Frontal cortex (tissue), 4 donors: ENCODE results near the gene UBE2L6. TPM values are rescaled to one million over a fixed set of nuclear protein-coding genes. Genes with fewer than 3 reads are reported as not detected.
A peak's percentile ranks its signal among the peaks of the same experiment; 100 is the strongest.
"Not testable (repeated sequence)": the region's sequence is repeated elsewhere in the genome, so short reads cannot be mapped to it uniquely, and the experiment has no call there.

ENCODE experiments used
- DNase-seq, 2 donors: peaks; one replicate each; pipeline ENCODE4 v3.0.0; 2012; ENCODE audit warnings: low spot score in 2 of 2
- FAIRE-seq: peaks from 2 replicates; lab custom pipeline; 2012; peaks lifted over from hg19 to GRCh38; lab: Jason Lieb, UNC
- total RNA-seq: library from RNA; depleted of rRNA; stranded (reverse); fragments of >200 nt; gene quantifications from one replicate; pipeline ENCODE4 v1.2.3, GENCODE V29; 2014
- donor health status: control.
- donor health status: control.
- donor health status: control.

The UBE2L6 gene
- total RNA-seq, 1 donor from 2014 or later: 57.9 TPM

DNA sequence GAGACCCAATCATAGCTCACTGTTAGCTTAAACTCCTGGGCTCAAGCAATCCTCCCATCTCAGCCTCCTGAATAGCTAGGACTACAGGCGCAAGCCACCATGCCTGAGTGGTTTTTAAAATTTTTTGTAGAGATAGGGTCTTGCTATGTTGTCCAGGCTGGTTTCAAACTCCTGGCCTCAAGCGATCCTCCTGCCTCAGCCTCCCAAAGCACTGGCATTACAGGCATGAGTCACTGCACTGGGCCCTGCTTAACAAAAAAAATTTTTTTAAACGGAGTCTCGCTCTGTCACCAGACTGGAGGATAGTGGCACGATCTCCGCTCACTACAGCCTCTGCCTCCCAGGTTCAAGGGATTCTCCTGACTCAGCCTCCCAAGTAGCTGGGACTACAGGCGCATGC, 33.0 kb downstream of the UBE2L6 start:
- not testable (repeated sequence) for DNase-seq, FAIRE-seq

DNA sequence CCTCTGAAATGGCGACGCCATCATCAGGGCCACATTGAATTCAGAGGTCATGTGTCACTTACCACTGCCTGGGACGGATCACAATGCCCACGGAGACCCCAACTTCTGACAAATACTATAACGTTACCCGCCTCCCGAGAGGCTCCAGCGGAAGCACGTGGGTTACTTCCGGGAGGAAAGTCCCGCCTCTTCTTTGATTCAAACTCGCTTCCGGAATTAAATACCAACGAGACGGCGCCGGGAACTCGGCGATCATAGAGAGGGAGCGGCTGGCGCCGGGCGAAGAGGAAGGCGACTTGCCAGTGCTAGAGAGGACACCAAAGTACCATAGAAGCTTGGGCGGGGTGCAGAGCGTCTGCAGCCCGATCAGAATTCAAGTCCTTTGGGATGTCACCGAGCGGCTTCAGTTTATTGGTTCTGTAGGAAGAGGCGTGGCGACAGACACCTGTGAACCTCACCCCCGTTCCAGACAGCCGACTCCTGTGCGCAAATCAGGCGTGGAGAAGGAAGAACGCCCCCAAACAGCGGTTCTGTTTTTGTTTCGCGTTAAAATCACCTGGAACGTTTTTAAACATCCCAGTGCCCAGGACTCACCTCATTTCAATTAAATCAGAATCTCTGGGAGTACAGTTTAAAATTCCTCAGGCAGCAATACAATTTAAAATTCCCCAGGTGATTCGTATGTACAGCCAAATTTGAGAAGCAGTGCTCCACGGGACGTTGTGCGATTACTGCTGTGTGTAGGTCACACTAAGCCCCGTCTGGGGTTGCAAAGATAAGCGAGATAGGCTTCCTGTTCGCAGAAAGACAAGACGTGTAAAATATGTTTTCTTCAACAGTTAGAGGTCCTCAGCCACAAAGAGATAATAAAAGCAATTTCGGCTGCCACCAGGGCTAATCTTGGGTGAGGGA, 36.6 kb downstream of the UBE2L6 start, which contains the start of gene TIMM10:
Gene TIMM10 (minus strand): TSS at position 159 of the 912 bp plus-strand sequence. CDS start 565 bp downstream, outside the sequence.
- DNase-seq (peak; percentile 77 to 89), FAIRE-seq (peak; percentile 76)

DNA sequence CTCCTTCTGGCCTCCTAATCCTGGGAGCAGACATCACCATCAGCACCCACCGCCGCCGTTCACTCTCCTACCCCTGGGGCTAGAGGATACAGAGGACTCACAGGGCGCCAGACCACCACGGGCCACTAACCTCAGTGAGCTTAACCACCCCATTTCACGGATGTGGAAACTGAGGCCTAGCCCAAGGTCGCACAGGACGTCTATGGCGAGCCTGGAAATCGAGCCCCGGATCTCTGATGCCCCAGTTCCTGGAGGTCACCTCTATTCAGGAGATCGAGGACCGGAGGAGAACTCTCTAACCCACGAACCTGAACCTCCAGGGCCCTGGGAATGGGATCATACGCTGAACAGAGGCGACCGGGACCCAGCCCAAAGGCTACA, 37.3 kb downstream of the UBE2L6 start:
- DNase-seq: no peak
- no peak for FAIRE-seq

- FAIRE-seq: no peak
- DNase-seq: no peak
These were observed 38.5 kb downstream of the UBE2L6 start for GRCh38 chr11:57529012-57529411.

DNA sequence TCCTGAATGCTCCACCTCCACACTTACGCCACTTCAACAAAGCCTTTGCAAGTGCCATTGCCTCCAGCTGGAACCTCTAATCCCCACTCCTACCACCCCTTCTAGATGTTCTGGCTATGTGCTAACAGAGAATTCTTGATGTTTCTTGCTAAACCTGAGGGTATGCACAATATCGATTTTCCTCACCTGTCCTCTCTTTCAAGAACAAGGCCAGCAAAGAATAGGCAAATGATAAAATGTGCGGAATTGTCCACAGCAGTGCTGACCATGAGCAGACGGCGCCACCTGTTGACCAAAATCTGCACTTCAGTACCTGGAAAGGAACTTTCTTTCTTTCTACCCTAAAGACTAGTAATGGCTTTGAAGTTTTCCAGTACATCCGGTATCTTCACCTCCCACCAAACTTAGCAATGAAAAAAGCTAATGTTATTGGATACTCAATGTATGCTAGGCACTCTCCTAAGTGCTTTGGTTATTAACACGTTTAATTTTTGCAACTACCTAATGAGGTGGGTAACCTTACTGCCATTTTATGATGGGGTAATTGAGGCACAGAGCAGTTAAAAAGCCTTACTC, 40.3 kb downstream of the UBE2L6 start:
- peak in 1 of 2 donors; percentile 42 for DNase-seq
- no peak for FAIRE-seq

DNA sequence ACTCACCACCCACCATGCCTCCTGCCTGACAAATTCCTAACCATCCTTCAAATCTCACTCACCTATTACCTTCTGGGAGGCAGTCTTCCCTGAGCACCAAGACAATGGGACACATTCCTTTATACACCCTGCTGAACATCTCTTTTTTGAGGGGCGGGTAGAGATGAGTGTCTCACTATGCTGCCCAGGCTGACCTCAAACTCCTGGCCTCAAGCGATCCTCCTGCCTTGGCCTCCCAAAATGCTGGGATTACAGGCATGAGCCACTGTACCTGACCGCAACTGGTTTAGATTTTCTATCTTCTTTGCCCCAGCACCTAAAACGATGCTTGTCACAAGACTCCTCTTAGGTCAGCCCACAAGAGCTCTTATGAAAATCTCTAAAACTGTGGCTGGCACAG, 44.1 kb downstream of the UBE2L6 start:
- no peak for FAIRE-seq
- no peak for DNase-seq

DNA sequence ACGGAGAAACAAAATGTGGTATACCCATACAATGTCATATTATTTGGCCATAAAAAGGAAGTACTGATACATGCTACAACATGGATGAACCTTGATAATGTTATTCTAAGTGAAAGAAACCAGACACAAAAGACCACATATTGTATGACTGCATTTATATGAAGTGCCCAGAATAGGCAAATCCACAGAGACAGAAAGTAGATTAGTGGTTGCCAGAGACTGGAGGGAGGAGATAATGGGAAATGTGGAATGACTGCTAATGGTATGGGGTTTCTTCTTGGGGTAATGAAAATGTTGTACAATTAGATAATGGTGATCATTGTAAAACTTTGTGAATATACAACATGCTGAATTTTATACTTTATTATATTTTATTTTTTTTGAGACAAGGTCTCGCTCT, 46.4 kb downstream of the UBE2L6 start:
- FAIRE-seq: no peak
- DNase-seq: no peak

DNA sequence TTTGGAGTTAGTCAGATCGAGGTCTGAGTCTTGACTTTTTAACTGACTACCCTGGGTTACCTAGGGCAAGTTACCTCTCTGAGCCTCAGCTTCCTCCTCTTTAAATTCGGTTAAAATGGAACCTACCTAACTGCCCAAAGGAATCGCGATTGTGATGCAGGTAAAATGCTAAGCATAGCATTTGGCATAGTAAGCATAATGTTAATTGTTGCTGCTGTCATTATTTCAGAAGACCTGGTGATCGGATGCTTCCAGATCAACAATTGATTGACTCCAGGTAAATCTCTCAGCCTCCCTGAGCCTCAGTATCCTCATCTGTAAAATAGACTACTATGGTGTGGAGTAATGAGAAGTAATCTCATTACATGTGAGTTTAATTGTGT, 51.4 kb downstream of the UBE2L6 start:
- no peak for FAIRE-seq
- no peak for DNase-seq

GRCh38 chr11:57515332-57516060, 52.0 kb downstream of the UBE2L6 start, which contains the start of gene SLC43A1:
Gene SLC43A1, minus strand, starts transcription at chr11:57515702. Its CDS starts 1,591 bp downstream, at chr11:57514111.
- peak in 1 of 2 donors; percentile 41 for DNase-seq
- FAIRE-seq: no peak

DNA sequence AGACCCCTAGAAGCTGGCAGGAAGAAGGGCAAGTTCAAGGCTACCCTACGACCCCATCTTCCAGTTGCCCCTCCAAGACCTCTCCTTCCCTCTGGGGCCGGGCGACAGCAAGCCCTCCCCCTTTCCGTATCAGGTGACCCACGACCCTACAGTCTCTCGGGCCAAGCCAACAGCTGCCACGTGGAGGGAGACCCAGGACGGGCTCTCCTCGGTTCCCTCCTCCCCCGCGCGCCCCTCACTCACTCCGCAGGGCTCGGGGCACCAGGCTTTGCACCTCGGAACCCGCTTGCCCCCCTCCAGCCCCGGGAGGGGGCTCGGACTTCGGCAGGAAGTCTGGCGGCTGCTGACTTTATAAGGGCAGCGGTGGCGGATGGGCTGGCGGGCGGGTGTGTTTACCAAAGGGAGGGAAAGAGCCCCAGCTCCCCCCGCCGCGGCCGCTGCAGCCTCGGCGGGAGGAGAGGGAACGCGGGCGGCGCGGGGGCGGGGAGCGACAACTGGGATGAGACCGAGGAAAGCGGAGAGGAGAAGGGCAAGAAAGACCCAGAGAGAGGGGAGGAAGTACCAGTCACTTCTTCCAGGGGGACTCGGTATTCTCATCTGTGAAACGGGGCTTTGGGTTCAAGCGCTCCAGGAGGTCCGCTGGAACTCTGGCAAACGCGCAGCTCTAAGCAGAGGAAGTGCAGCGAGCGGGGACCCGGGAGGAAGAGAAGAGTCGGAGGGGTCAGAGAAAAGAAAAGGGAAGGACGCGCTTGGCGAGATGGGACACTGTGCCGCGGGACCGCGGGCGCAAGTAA, 52.7 kb downstream of the UBE2L6 start:
- DNase-seq (peak; percentile 54 to 70), FAIRE-seq (no peak)

DNA sequence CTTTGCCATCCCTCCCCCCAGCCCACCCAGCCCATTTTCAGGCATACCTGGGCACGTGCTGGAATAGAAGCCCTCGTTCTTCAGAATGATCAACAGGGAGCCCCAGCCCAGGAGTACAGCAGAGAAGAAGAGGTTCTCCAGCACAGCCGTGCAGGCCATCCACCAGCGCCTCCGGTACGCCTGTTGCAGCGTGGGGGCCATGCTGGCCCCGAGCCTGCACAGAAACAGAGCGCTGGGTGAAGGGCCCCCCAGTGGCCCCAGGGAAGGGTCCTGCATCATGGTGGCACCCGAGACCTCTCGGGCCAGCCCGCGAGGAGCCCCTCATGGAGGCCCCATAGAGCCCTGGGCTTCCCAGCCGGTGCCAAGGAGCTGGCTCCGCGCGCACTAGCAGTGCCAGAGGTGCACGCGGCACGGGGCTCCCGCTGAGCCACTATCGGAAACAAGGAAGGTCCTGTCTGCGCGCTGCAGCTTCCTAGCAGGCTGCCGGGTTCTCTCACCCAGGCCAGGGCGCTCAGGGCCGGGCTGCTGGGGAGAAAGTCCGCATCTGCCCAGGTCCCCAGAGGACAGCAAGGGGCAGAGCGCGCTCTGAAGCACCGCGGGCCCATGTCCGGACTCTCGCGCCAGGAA, 53.4 kb downstream of the UBE2L6 start:
- DNase-seq (peak in 1 of 2 donors; percentile 36), FAIRE-seq (no peak)

DNA sequence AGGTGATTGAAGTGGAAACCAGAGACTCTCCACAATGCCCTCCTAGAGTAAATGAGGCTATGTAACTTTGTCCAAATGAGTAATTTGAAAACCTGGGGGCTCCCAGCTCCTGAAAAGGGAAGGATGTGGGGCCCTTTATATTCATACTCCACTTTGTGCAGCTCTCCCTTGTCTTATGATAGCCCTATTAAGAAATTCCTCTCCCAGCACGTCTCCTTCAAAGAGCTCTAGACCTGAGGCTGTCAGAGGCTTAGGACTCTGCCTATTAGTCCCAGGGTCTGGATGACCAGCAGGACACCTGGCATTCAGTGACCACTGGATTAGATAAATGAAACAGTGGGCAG, 54.0 kb downstream of the UBE2L6 start:
- no peak for FAIRE-seq
- no peak for DNase-seq

GRCh38 chr11:57512646-57513451, 54.6 kb downstream of the UBE2L6 start:
- no peak for DNase-seq
- no peak for FAIRE-seq

GRCh38 chr11:57511741-57512430, 55.6 kb downstream of the UBE2L6 start:
- FAIRE-seq (no peak), DNase-seq (no peak)

- FAIRE-seq (no peak), DNase-seq (no peak)
These were observed 58.9 kb downstream of the UBE2L6 start for GRCh38 chr11:57508341-57509170.

DNA sequence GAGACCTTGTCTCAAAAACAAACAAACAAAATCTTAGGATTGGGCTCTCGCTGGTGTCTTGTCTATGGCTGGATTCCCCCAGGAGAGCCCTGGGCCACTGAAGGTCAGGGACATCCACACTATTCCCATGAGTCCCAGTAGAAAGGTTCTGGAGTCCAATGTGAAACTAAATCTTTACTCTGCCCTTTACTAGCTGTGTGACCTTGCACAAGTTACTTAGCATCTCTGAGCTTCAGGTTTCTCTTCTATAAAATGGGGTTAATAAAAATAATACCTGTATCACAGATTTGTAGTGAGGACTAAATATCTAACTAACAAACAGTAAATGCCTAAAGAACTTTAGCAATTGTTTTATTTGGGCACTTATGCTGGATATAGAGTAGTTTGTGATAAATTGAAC, 61.0 kb downstream of the UBE2L6 start:
- DNase-seq (no peak), FAIRE-seq (no peak)

DNA sequence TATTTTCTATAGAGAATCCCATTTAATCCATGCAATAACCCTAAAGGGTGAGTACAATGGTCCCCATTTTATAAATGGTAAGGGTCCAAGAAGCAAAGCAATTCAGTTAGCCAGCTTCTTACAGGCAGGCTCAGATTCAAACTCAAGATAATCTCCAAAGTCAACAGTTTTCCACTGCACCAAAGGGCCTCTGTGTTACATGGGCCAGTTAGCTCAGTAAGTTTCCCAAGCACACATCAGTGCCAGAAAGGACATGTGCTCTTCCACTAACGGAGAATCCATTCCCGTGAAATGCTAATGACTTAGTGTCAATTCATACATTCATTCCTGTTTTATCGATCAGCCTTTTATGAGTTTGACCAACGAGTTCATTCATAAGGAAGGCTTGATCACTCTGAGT, 63.0 kb downstream of the UBE2L6 start:
- FAIRE-seq: no peak
- no peak for DNase-seq
